GM12891 (cell line): ENCODE results near the gene TEX29.

Experiments
- DNase-seq: peaks from one replicate; pipeline ENCODE4 v3.0.0; 2011; ENCODE audit warnings: low spot score; ENCODE audit not compliant: insufficient read length
- FAIRE-seq: peaks from 2 replicates; lab custom pipeline; 2011; peaks lifted over from hg19 to GRCh38; lab: Jason Lieb, UNC
- PAX5 ChIP-seq: IDR thresholded peaks from 2 replicates; pipeline ENCODE4 v1.6.1; 2011; ENCODE audit warnings: low read length, moderate library complexity, mild to moderate bottlenecking; ENCODE audit not compliant: insufficient read depth, severe bottlenecking
- POLR2A ChIP-seq: IDR thresholded peaks from 2 replicates; pipeline ENCODE4 v1.6.1; 2011; ENCODE audit warnings: low read depth, low read length, control low read depth
- POLR2AphosphoS5 ChIP-seq: IDR thresholded peaks from 2 replicates; pipeline ENCODE4 v1.6.1; 2011; ENCODE audit warnings: low read depth, low read length, control low read depth
- POU2F2 ChIP-seq: IDR thresholded peaks from 2 replicates; pipeline ENCODE4 v1.6.1; 2011; ENCODE audit warnings: low read depth, mild to moderate bottlenecking, control low read depth, low read length, moderate library complexity
- SPI1 ChIP-seq: IDR thresholded peaks from 2 replicates; pipeline ENCODE4 v1.6.1; 2011; ENCODE audit warnings: low read depth, low read length, control low read depth
- TAF1 ChIP-seq: IDR thresholded peaks from 2 replicates; pipeline ENCODE4 v1.6.1; 2011; ENCODE audit warnings: low read depth, low read length, control low read depth

Gene TEX29

GRCh38 chr13:111360452-111360851, 40.0 kb downstream of the TEX29 start:
- no peak for DNase-seq
- TF ChIP-seq POU2F2 (no peak), SPI1 (no peak), POLR2AphosphoS5 (no peak), PAX5 (no peak), TAF1 (no peak), POLR2A (no peak)
- no peak for FAIRE-seq

- DNase-seq (no peak), FAIRE-seq (no peak)
- no peak for TF ChIP-seq POLR2AphosphoS5
- no peak for TF ChIP-seq POU2F2
- TF ChIP-seq TAF1: no peak
These were observed 40.8 kb downstream of the TEX29 start for GRCh38 chr13:111361046-111361872.

- TF ChIP-seq TAF1: no peak
- TF ChIP-seq POU2F2: no peak
- no peak for TF ChIP-seq PAX5
- no peak for TF ChIP-seq POLR2A
- no peak for TF ChIP-seq SPI1
- no peak for TF ChIP-seq POLR2AphosphoS5
- DNase-seq: no peak
- FAIRE-seq: no peak
These were observed 41.6 kb downstream of the TEX29 start for GRCh38 chr13:111361873-111362648.

GRCh38 chr13:111363121-111363520, 42.7 kb downstream of the TEX29 start:
- no peak for TF ChIP-seq POLR2A
- TF ChIP-seq POU2F2: no peak
- no peak for TF ChIP-seq POLR2AphosphoS5
- no peak for TF ChIP-seq TAF1
- no peak for FAIRE-seq
- no peak for DNase-seq

GRCh38 chr13:111363591-111363990, 43.1 kb downstream of the TEX29 start:
- TF ChIP-seq POLR2AphosphoS5 (no peak), SPI1 (no peak), TAF1 (no peak), POLR2A (no peak), PAX5 (no peak), POU2F2 (no peak)
- DNase-seq: no peak
- FAIRE-seq: no peak

- TF ChIP-seq POLR2A: no peak
- no peak for TF ChIP-seq POU2F2
- no peak for TF ChIP-seq SPI1
- no peak for TF ChIP-seq PAX5
- no peak for TF ChIP-seq TAF1
- no peak for TF ChIP-seq POLR2AphosphoS5
- no peak for DNase-seq
- no peak for FAIRE-seq
These were observed 44.9 kb downstream of the TEX29 start for GRCh38 chr13:111365149-111366005.

- DNase-seq (no peak), FAIRE-seq (no peak)
- TF ChIP-seq POLR2A: no peak
- TF ChIP-seq POU2F2: no peak
- TF ChIP-seq SPI1: no peak
These were observed 46.9 kb downstream of the TEX29 start for GRCh38 chr13:111367340-111367739.

GRCh38 chr13:111368091-111368490, 47.6 kb downstream of the TEX29 start:
- TF ChIP-seq POLR2AphosphoS5: no peak
- TF ChIP-seq POU2F2: no peak
- no peak for TF ChIP-seq POLR2A
- no peak for TF ChIP-seq TAF1
- TF ChIP-seq SPI1: no peak
- no peak for TF ChIP-seq PAX5
- DNase-seq (no peak), FAIRE-seq (no peak)

GRCh38 chr13:111370147-111370546, 49.7 kb downstream of the TEX29 start:
- TF ChIP-seq POLR2AphosphoS5 (no peak), SPI1 (no peak), TAF1 (no peak), POLR2A (no peak), PAX5 (no peak), POU2F2 (no peak)
- FAIRE-seq (no peak), DNase-seq (no peak)
